Measurements from ENCODE around the gene CYB5D1.
A peak's percentile ranks its signal among the peaks of the same experiment; 100 is the strongest.

- TF ChIP-seq, protein P1, sequence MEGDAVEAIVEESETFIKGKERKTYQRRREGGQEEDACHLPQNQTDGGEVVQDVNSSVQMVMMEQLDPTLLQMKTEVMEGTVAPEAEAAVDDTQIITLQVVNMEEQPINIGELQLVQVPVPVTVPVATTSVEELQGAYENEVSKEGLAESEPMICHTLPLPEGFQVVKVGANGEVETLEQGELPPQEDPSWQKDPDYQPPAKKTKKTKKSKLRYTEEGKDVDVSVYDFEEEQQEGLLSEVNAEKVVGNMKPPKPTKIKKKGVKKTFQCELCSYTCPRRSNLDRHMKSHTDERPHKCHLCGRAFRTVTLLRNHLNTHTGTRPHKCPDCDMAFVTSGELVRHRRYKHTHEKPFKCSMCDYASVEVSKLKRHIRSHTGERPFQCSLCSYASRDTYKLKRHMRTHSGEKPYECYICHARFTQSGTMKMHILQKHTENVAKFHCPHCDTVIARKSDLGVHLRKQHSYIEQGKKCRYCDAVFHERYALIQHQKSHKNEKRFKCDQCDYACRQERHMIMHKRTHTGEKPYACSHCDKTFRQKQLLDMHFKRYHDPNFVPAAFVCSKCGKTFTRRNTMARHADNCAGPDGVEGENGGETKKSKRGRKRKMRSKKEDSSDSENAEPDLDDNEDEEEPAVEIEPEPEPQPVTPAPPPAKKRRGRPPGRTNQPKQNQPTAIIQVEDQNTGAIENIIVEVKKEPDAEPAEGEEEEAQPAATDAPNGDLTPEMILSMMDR (IDR thresholded peaks at IDR 0.05), result no peak
- TF ChIP-seq POLR2A (IDR thresholded peaks at IDR 0.05) (peak in 2 of 4 donors; percentile 57 to 61), POLR2AphosphoS5 (IDR thresholded peaks at IDR 0.05) (peak; percentile 39 to 50)
Measured at GRCh38 chr17:7887482-7888183, 29.8 kb downstream of the CYB5D1 start.

Data from upper lobe of left lung (tissue), 4 donors.